Measurements from ENCODE around the gene MTA1. TPM values are rescaled to one million over a fixed set of nuclear protein-coding genes. Genes with fewer than 3 reads are reported as not detected.

The MTA1 gene
- total RNA-seq, 4 donors from 2014 or later, result 67.5 to 213 (median 95.3) TPM

GRCh38 chr14:105409364-105409763, 10.3 kb upstream of the MTA1 start:
- TF ChIP-seq EP300 (IDR thresholded peaks at IDR 0.05) (no peak), POLR2A (IDR thresholded peaks at IDR 0.05) (no peak), CTCF (IDR thresholded peaks at IDR 0.05) (no peak)
- Histone ChIP-seq H3K9me3 (peaks cover 0 to 6% (median 0%) of the 10 kb centered on the region in 4 donors), H3K4me1 (peaks cover 0 to 17% (median 12%) of the 10 kb centered on the region in 4 donors), H3K36me3 (no peaks in the 10 kb centered on the region), H3K4me3 (no peak overlapping the region), H3K27me3 (peaks cover 0 to 25% of the 10 kb centered on the region in 2 donors), H3K27ac (no peak overlapping the region)
- DNase-seq (ENCODE audit: low spot score in 2 of 2), result no peak
- 86 to 87% methylated on average over 3 of the region's 3 CpGs for WGBS, 2 donors

GRCh38 chr14:105410642-105411016, 9.0 kb upstream of the MTA1 start:
- H3K4me1 ChIP-seq, result peaks cover 0 to 26% (median 14%) of the 10 kb centered on the region in 4 donors
- TF ChIP-seq EP300 (IDR thresholded peaks at IDR 0.05) (no peak), CTCF (IDR thresholded peaks at IDR 0.05) (no peak), POLR2A (IDR thresholded peaks at IDR 0.05) (no peak)
- peak overlapping the region in 3 of 4 donors; percentile 9 to 45 (median 22) for H3K4me3 ChIP-seq
- 36 to 46% methylated on average over 5 of the region's 5 CpGs for WGBS, 2 donors
- DNase-seq (ENCODE audit: low spot score in 2 of 2), result no peak
- H3K27ac ChIP-seq, result no peak overlapping the region
- H3K9me3 ChIP-seq, result no peaks in the 10 kb centered on the region
- no peaks in the 10 kb centered on the region for H3K36me3 ChIP-seq
- peaks cover 0 to 25% of the 10 kb centered on the region in 2 donors for H3K27me3 ChIP-seq

GRCh38 chr14:105411017-105411941, 8.3 kb upstream of the MTA1 start:
- peak overlapping the region in 1 of 4 donors; percentile 57 for H3K27ac ChIP-seq
- peaks cover 0 to 25% of the 10 kb centered on the region in 2 donors for H3K27me3 ChIP-seq
- peak overlapping the region; percentile 9 to 45 (median 22) for H3K4me3 ChIP-seq
- WGBS, 2 donors, result 9 to 11% methylated on average over 31 to 52 of the region's 86 CpGs
- no peaks in the 10 kb centered on the region for H3K9me3 ChIP-seq
- TF ChIP-seq EP300 (IDR thresholded peaks at IDR 0.05), result no peak
- no peak for TF ChIP-seq CTCF (IDR thresholded peaks at IDR 0.05)
- TF ChIP-seq POLR2A (IDR thresholded peaks at IDR 0.05), result no peak
- DNase-seq (ENCODE audit: low spot score in 2 of 2), result no peak
- peaks cover 0 to 26% (median 14%) of the 10 kb centered on the region in 4 donors for H3K4me1 ChIP-seq
- no peaks in the 10 kb centered on the region for H3K36me3 ChIP-seq

GRCh38 chr14:105411985-105412770, 7.4 kb upstream of the MTA1 start:
- Histone ChIP-seq H3K27me3 (peaks cover 0 to 25% of the 10 kb centered on the region in 2 donors), H3K4me1 (peaks cover 0 to 26% (median 14%) of the 10 kb centered on the region in 4 donors), H3K9me3 (no peaks in the 10 kb centered on the region), H3K4me3 (peak overlapping the region in 1 of 4 donors; percentile 45), H3K36me3 (no peaks in the 10 kb centered on the region), H3K27ac (peak overlapping the region in 1 of 4 donors; percentile 57)
- WGBS, 2 donors, result 65 to 69% methylated on average over 11 to 17 of the region's 17 CpGs
- no peak for TF ChIP-seq CTCF (IDR thresholded peaks at IDR 0.05)
- TF ChIP-seq EP300 (IDR thresholded peaks at IDR 0.05), result no peak
- TF ChIP-seq POLR2A (IDR thresholded peaks at IDR 0.05), result no peak
- DNase-seq (ENCODE audit: low spot score in 2 of 2), result no peak
